GM18526 (cell line): Measurements from ENCODE around the gene SMIM33.

ENCODE experiments used
- POLR2A ChIP-seq: IDR thresholded peaks from 3 replicates; pipeline ENCODE4 v1.6.1; 2011; ENCODE audit not compliant: insufficient read length; ENCODE audit errors: extremely low read depth

Gene SMIM33

DNA sequence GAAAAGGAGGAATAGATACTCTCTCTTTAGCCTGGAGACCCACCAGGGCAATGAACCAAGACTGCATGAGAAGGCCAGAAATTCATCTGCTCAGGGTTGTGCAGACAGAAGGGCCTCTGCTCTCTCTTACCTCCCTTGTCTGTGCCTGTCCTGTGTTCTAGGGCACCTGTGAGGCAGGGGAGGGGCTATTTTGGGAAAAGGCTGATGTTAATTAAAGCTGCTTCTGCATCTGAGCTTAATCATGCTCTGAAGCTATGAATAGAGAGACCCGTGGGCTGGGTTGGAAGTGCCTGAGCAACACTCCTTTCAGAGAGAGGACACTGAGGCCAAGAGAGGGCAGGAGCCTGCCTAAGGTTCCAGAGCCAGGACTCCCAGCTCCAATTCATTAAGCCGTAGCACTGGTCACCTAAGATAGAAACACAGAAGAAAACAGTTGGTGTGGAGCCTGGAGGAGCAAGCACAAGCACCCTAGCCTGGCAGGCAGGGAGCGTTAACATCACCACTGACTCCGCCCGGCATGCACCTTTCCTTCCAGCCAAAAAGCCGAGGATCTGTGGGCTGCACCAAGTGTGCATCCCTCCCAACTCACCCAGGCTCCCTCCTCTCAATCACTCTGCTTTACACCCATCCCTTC is 43.2 kb downstream of the SMIM33 start:
- no peak for TF ChIP-seq POLR2A

GRCh38 chr5:139514486-139514856 is 43.7 kb downstream of the SMIM33 start:
- no peak for TF ChIP-seq POLR2A

DNA sequence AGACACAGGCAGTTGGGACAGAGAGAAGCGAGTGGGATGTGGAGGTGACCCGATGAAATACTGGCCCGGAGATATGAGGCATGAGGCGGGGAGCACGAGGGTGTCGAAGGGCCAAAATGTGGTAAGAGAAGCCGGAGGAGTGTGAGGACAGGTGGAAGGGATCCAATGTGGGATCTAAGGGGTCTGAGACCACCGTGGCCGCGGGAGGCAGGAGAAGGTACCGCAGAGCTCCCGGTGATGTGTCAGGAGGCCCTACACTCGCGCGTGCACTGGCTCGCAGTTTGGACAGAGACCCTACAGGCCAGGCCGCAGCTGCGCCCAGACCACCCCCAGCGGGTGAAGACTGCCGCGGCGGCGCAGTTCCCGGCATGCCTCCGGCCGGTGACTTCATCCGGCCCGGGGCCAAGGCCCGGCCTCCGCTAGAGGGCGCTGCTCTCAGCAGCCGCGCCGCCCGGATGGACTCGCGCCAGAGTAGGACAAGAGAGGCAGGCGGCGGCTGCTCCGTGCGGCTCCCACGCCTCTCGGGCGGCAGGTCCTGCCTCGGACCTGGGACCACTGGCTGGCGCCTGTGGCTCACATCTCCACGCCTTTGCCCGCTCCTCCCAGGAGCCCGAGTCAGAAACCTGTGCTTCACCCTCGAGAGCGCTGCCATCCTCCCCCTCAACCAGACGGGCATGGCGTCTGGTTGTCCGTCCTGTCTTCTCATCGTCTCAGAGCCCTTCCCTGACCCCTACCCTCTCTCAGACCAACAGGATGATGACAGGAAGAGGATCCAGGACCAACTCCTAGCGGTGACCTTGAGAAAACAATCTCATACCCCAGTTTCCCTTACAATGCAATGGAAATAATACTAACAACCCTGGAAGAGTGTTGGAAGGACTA is 47.1 kb downstream of the SMIM33 start:
- peak; percentile 76 for TF ChIP-seq POLR2A
